Measurements from ENCODE around the gene ATXN3.

DNA sequence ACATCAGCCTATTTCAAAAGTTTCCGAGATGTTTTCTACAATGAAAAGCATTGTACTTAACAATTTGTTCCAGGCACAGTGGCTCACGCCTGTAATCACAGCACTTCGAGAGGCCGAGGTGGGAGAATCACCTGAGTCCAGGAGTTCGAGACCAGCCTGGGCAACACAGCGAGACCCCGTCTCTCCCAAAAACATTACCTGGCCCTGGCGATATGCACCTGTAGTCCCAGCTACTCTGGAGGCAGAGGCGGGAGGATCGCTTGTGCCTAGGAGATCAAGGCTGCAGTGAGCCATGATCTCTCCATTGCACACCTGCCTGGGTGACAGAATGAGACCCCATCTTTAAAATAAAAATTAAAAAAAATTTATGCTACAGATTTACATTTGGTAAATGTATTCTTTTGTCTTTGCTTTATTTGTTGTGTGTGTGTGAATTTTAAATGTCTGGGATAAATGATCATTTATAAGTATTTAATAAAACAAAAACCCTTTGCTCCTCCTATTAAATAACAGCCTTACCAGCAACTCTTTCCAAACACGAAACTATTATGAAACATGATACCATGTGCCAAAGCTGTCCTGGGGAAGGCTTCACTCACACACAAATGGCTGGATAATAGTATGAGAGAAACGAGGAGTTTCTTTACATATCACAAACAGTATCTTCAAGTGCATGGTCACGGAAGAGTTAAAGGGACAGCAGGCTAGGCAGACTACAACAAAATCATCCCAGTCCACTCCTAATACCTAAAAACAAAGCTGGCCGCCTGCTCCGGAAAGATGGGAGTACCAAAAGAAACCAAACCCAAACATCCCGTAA is 1.1 kb downstream of the ATXN3 start:
- TF ChIP-seq POLR2AphosphoS5 (IDR thresholded peaks at IDR 0.05), result no peak
- no peak for TF ChIP-seq POLR2A (IDR thresholded peaks at IDR 0.05)
- TF ChIP-seq, protein P1, sequence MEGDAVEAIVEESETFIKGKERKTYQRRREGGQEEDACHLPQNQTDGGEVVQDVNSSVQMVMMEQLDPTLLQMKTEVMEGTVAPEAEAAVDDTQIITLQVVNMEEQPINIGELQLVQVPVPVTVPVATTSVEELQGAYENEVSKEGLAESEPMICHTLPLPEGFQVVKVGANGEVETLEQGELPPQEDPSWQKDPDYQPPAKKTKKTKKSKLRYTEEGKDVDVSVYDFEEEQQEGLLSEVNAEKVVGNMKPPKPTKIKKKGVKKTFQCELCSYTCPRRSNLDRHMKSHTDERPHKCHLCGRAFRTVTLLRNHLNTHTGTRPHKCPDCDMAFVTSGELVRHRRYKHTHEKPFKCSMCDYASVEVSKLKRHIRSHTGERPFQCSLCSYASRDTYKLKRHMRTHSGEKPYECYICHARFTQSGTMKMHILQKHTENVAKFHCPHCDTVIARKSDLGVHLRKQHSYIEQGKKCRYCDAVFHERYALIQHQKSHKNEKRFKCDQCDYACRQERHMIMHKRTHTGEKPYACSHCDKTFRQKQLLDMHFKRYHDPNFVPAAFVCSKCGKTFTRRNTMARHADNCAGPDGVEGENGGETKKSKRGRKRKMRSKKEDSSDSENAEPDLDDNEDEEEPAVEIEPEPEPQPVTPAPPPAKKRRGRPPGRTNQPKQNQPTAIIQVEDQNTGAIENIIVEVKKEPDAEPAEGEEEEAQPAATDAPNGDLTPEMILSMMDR (IDR thresholded peaks at IDR 0.05), result no peak
